ENCODE data around the gene SAG. TPM values are rescaled to one million over a fixed set of nuclear protein-coding genes. Genes with fewer than 3 reads are reported as not detected.

Gene SAG
- total and polyA plus RNA-seq, 2 of the 13 experiments (the other 11 are each of a cell fraction or from before 2014, with no cell fraction given), result not detected

- TF ChIP-seq ZNF547 (CRISPR knock-in tag; IDR thresholded peaks at IDR 0.05), result no peak
- TF ChIP-seq MTA3 (CRISPR knock-in tag; IDR thresholded peaks at IDR 0.05), result no peak
- TF ChIP-seq ZNF556 (CRISPR knock-in tag; IDR thresholded peaks at IDR 0.05; ENCODE audit: borderline replicate concordance), result peak; percentile 74; the same call in 1 of the 2 replicates
- no peak for TF ChIP-seq SP2 (CRISPR knock-in tag; IDR thresholded peaks at IDR 0.05)
- no peak for TF ChIP-seq KLF11 (CRISPR knock-in tag; IDR thresholded peaks at IDR 0.05)
- no peak for TF ChIP-seq KLF15 (CRISPR knock-in tag; IDR thresholded peaks at IDR 0.05; ENCODE audit: borderline replicate concordance)
- TF ChIP-seq TFE3 (CRISPR knock-in tag; IDR thresholded peaks at IDR 0.05), result no peak
- TF ChIP-seq MXD3 (CRISPR knock-in tag; IDR thresholded peaks at IDR 0.05), result no peak
- TF ChIP-seq TERF1 (CRISPR knock-in tag; IDR thresholded peaks at IDR 0.05), result no peak
- no peak for TF ChIP-seq CERS6 (CRISPR knock-in tag; IDR thresholded peaks at IDR 0.05)
- peak; percentile 70 for TF ChIP-seq ARNTL (CRISPR knock-in tag; IDR thresholded peaks at IDR 0.05)
- TF ChIP-seq ZKSCAN1 (IDR thresholded peaks at IDR 0.05; ENCODE audit: low read length), result no peak
- TF ChIP-seq TP53 (CRISPR knock-in tag; conservative IDR thresholded peaks at IDR 0.05), result no peak
- TF ChIP-seq POLR2G (IDR thresholded peaks at IDR 0.05; ENCODE audit: low read depth, low read length), result no peak
- no peak for TF ChIP-seq ZNF772 (CRISPR knock-in tag; IDR thresholded peaks at IDR 0.05)
- TF ChIP-seq TEAD2 (CRISPR knock-in tag; IDR thresholded peaks at IDR 0.05), result no peak
- peak; percentile 97; the same call in 1 of the 2 replicates for TF ChIP-seq MTA1 (CRISPR knock-in tag; IDR thresholded peaks at IDR 0.05; ENCODE audit: borderline replicate concordance)
- no peak for TF ChIP-seq HOXD1 (CRISPR knock-in tag; IDR thresholded peaks at IDR 0.05)
- no peak for TF ChIP-seq EHMT2 (IDR thresholded peaks at IDR 0.05; ENCODE audit: borderline replicate concordance, low read depth, low read length)
- no peak; the same call in 1 of the 2 replicates for TF ChIP-seq ZNF879 (CRISPR knock-in tag; IDR thresholded peaks at IDR 0.05)
- TF ChIP-seq ZNF616 (CRISPR knock-in tag; IDR thresholded peaks at IDR 0.05; ENCODE audit: low read depth), result no peak
- no peak for TF ChIP-seq ZNF160 (CRISPR knock-in tag; IDR thresholded peaks at IDR 0.05)
- TF ChIP-seq ATRX (CRISPR knock-in tag; IDR thresholded peaks at IDR 0.05; ENCODE audit: borderline replicate concordance), result no peak
- peak; percentile 91 for TF ChIP-seq TARDBP (CRISPR knock-in tag; IDR thresholded peaks at IDR 0.05)
- peak; percentile 88 for TF ChIP-seq BCL3 (CRISPR knock-in tag; IDR thresholded peaks at IDR 0.05)
- no peak for TF ChIP-seq ZNF780A (CRISPR knock-in tag; IDR thresholded peaks at IDR 0.05)
Observed at GRCh38 chr2:233387667-233388528, 80.3 kb downstream of the SAG start (continued).
